Glomerular endothelial cell (primary cell): Measurements from ENCODE around the gene PLBD1. TPM values are rescaled to one million over a fixed set of nuclear protein-coding genes. Genes with fewer than 3 reads are reported as not detected.

ENCODE experiments used
- DNase-seq: peaks from one replicate; pipeline ENCODE4 v3.0.0-alpha.2; 2011; ENCODE audit warnings: low read depth, low spot score; ENCODE audit errors: extremely low read depth
- total RNA-seq: library from RNA; depleted of rRNA; stranded (reverse); fragments of >200 nt; gene quantifications from 2 replicates; pipeline ENCODE4 v1.2.3, GENCODE V29; 2015

Gene PLBD1, protein sequence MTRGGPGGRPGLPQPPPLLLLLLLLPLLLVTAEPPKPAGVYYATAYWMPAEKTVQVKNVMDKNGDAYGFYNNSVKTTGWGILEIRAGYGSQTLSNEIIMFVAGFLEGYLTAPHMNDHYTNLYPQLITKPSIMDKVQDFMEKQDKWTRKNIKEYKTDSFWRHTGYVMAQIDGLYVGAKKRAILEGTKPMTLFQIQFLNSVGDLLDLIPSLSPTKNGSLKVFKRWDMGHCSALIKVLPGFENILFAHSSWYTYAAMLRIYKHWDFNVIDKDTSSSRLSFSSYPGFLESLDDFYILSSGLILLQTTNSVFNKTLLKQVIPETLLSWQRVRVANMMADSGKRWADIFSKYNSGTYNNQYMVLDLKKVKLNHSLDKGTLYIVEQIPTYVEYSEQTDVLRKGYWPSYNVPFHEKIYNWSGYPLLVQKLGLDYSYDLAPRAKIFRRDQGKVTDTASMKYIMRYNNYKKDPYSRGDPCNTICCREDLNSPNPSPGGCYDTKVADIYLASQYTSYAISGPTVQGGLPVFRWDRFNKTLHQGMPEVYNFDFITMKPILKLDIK
- 0.23 and 0.29 TPM in 2 replicates for total RNA-seq

DNA sequence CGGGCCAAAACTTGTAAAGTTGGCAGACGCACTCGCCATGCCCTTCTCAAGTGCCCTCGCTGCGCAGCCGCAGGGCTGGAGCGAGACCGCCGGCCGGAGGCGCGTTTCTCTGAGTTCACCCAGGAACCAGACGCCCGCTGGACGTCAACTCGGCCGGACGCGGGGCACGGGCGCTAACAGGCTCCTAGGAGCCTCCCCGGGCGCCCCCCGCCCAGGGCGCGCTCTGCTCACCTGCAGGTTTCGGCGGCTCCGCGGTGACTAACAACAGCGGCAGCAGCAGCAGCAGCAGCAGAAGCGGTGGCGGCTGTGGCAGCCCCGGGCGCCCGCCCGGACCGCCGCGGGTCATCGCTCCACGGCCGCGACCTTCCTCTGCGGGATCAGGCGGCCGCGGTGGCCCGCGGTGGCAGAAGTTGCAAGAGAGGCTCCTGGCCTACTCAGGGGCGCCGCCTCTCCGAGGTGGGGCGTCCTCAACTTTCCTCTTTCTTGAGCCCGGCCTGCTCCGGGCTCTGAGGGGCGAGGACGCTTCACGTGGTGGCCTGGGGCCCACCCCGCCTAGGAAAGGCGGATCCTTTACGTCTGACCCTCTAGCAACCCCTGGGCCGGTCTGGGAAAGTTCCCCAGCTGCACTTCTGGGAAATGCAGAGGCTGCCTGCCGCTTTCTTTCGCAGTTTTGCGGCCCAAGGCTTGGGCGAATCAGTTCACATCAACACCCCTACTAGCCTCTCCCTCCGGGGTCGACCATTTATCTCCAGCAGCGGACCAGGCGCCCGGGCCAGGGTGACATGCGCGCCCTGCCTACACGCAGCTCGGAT is at the start of gene PLBD1:
Gene PLBD1 (minus strand): TSS at position 533 of the 812 bp plus-strand sequence. CDS start 187 bp downstream, at position 346.
- no peak for DNase-seq

DNA sequence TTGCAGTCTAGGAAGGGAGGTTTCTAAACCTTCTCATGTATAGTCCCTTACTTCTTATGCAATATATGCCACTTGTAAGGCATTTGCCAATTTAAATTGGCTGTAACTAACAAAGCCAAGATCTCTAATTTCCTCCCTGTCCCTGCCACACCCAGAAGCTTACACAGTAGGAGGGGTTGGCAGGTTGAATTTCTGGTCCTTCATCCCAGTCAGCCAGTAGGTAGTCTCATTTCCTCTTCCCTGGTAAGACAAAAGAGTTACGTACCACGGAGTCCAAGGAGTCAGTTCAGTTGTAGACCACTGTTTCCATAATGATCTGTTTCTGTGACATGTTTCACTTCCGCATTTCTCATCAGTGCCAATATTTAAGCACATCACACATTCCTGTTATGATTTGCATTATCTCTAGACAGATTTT is 47.0 kb upstream of the PLBD1 start:
- no peak for DNase-seq

DNA sequence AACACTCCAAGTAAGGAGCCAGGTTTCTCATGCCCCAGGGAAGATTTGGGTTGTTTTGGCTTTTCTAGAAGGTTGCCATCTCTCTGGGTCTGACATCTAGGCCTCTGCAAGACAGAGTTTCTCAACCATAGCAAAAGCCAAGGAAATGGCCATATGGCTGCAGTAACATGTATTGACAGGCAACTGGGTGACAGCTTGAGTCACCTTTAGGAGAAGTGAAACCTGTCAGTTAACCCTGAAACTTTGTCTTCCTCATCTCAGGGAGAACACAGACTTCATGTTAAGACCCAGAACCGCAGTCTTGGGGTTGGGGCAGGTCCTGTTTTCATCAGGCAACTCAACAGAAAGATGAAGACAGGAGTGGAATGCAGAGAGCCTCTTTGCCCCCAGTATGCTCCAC is 46.0 kb upstream of the PLBD1 start:
- no peak for DNase-seq

DNA sequence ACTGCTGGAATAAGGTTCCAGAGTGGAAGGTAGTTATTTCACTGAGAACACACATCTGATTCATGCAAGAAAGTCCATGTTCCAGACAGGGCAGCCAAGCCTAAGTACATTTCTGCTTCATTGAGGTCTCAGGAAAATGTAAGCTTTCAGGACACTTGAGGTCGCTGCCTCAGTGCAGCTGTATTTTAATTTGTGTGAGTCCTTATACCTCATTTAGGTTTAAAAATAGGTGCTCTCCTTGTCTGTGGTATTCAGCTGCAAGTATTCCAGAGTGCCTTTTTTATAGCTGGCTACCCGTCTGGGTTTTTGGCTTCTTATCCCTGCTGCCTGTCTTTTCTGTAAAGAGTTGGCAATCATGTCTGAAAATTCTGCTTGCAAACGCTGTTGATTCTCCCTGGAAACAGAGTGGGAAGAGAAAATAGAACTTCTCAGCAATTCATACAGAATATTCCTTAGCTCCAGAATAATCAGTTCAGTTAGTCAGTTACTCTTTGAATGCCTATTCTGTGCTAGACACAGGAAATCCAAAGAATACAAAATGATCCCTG is 45.3 kb upstream of the PLBD1 start:
- DNase-seq = no peak

DNA sequence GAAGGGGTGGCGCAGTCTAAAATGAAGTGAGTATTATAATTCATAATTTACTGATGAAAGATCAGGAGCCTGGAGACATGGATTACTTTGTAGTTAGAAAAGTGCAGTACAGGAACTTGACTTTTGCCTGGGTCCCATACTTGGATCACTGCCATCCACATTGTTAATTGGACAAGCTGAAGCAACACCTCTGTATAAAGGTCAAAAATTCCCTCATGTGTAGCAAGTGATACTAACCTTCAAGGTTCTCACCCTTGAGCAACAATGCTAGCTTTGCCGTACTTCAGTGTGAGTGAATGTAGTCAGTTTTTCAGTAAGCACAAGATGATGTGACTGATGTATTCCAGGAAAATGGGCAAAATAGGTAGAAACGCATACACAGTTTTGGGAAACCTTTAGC is 44.6 kb upstream of the PLBD1 start:
- no peak for DNase-seq

DNA sequence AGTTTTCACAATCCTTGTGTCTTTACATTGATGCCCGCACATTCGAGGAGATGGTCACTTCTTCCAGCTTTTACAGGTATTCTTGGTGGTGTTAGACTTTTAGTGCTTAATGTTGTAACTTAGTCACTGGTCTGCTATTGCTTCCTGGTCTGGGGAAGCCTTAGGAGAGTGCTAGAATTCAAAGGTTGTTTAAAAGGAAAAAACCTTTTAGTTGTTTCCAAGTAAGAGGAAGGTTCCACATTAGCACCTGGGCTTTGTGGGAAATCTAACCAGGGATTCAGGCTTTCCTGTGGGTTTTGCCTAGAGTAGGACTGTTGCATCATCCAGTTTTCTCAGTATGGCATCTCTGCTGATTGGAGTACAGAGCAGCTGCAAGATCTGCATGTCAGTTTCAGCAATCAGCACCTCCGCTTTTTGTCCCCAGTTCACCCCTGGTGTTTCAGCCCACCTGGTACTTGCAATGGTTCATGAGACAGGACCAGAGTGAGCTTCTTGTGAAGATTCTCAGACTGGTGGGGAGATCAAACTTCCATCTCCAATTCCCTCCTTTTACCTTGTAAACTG is 44.0 kb upstream of the PLBD1 start:
- no peak for DNase-seq

DNA sequence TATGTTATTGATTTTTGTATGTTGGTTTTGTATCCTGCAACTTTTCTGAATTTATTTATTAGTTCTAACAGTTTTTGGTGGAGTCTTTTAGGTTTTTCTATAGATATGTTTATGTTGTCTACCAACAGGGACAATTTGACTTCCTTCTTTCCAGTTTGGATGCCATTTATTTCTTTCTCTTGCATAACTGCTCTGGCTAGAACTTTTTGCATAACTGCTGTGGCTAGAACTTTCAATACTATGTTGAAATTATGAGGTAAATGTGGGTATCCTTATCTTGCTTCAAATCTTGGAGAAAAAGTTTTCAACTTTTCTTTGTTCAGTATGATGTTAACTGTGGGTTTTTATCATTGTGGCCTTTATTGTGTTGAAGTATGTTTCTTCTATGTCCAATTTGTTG is 39.9 kb upstream of the PLBD1 start:
- no peak for DNase-seq

DNA sequence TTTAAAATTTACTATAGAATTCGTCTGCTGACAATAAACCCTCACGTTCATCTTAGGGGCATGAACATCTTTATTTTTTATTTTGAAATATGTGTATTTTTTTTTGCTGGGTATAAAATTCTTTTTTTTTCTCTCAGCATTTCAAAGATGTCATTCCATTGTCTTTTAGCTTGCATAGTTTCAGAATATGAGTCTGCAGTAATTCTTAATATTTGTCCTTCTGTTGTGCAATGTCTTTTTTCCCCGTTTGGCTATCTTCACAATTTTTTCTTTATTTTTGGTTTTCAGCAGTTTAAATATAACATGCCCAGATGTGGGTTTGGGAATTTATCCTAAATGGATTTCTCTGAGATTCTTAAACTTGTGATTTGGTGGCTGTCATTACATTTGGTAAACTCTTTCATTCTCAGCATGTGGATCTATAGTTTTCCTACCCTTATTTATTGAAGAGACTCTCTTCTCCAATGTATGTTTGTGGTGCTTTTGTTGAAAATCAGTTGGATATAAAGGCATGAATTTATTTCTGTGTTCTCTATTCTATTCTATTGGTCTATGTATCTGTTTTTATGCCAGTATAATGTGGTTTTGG is 37.8 kb upstream of the PLBD1 start:
- no peak for DNase-seq

DNA sequence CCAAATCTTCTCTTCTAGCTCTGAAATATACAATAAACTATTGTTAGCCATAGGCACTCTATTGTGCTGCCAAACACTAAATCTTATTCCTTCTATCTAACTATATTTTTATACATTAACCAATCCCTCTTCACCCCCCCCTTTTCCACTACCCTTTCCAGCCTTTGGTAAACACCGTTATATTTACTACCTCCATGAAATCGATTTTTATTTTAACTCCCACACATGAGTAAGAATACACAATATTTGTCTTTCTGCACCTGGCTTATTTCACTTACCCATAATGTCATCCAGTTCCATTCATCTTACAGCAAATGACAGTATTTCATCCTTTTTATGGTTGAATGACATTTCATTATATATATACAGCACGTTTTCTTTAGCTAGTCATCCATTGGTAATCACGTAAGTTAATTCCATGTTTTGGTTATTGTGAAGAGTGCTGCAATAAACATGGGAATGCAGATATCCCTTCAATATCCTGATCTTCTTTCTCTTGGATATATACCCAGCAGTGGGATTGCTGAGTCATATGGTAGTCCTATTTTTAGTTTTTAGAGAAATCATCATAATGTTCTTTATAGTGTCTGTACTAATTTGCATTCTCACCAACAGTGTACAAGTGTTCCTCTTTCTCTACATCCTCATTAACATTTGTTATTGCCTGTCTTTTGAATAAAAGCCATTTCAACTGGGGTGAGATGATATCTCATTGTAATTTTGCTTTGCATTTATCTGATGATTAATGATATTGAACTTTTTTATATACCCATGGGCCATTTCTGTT is 34.2 kb upstream of the PLBD1 start:
- DNase-seq = no peak

DNA sequence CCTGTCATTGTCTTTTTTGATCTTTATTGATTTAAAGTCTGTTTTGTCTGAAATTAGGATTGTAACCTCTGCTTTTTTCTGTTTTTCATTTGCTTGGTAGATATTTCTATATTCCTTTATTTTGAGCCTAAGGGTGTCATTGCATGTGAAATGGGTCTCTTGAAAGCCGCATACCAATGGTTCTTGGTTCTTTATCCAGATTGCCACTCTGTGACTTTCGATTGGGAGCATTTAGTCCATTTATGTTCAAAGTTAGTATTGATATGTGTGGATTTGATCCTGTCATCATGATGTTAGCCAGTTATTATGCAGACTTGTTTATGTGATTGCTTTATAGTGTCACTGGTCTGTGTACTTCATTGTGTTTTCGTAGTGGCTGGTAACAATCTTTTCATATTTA is 29.8 kb upstream of the PLBD1 start:
- no peak for DNase-seq

DNA sequence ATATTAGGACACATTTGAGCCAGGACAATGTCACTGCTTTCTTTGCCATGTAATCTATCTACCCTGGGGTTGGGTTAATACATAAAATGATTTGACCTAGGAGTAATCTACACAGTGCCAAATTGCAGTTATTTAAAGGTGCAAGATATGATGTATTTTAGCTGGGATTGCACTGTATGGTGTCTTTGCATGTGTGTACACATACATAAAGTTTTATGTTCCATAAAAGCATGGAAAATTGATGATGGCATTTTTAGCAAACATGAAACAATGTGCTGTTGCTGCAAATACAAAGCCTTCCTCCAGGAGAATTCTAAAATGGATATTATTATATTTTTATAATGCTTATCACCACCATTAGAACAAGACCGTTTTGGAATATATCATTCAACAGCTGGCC is 24.0 kb upstream of the PLBD1 start:
- no peak for DNase-seq

DNA sequence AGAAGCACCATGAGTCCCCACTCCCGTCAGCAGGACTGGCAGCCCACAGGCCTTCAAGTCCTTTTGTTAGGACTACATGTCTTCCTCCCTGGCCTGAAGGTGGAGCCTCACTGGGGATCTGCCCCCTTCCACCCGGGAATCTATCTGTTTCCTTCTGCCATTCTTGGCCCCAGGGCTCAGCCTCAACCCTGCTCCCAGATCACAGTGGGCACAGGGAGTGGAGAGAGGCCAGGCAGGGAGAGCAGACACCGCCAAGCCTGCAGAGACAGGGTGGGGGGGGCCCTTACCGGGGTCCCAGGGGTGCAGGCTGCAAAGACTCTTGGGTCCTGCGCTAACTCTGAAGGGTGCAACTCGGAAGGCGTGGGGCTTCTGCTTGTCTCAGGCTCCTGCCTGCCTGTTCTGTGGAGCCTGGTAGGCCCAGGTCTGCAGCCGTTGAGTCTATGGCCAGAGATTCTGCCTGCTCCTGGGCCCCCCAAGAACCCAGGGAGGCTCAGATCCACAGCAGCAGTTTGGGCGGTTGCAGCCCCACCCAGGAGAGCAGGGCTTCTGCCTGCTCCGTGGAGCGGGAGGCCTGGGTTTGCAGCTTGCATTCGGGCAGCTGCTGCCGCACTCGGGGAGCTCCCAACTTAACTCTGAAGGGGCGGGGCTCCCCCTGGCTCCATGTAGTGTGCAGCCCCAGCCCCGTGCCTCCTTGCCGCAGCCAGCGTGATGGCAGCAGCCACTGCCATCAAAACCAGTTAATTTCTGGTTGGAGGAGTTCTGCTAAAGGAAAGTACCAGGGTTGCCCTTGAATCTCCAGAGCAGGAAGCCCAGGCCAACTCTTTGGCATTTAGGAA is 21.7 kb upstream of the PLBD1 start:
- DNase-seq = no peak

DNA sequence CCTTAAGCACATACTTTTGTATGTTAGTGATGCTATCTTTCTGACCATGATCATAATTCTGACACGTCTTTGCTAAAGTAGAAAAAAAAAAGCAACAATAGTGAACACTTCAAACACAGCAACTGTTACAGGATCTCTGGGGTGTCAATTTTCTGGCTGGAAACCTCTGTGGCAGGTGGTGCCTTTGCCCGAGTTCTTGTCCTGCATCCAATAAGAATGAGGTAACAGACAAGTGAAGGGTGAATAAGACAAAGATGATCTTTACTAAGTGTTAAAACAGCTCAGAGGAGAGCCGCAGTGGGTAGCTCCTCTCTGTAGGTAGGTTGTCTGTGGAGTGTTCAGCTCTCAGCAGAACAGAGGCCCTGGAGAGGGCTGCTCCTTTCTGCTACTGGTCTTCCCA is 20.9 kb upstream of the PLBD1 start:
- DNase-seq = no peak

DNA sequence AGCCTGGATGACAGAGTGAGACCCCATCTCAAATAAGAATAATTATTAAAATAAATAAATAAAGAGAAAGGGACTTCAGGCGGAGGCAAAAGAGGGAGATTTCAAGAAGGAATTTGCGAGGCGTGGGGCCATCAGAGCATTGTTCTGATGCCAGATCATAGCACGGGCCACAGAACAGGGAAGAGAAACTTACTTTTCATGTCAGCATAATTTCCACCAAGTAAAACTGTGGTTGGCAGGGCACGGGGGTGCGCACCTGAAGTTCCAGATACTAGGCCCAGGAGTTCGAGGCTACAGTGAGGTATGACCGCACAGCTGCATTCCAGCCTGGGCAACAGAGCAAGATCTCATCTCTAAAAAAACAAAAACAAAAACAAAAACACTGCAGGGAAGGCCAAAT is 11.0 kb upstream of the PLBD1 start:
- no peak for DNase-seq

DNA sequence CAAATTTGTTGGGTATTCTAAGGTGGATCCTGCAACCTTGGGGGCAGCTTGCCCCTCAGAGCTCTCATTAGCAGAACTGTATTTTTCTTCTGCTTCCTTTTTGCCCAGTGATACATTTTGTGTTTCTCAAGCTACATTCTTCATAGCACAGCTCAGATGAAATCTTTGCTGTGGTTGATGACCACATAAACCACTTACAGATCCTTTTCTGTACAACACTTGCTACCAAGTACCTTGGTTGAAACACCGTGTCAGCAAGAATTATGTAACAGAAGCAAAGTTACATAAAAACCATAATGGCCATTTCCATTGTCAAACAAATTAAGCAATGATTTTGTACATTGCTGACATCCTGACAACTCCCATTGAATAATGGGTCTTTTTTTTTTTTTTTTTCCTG is 9.7 kb upstream of the PLBD1 start:
- no peak for DNase-seq

DNA sequence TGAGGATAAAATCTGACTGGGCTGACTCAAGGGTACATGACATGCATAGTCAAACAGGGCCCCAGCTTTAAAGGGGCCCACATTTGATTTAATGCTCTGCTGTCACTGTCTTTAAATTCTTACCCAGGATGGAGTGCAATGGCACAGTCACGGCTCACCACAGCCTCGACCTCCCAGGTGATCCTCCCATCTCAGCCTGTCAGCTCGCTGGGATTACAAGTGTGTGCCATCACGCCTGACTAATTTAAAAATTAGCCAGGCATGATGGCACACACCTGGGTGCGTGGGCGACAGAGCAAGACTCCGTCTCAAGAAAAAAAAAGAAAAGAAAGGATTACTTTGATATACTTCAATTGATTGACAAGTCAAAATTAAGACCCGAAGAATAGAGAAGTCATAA is 9.2 kb upstream of the PLBD1 start:
- no peak for DNase-seq

DNA sequence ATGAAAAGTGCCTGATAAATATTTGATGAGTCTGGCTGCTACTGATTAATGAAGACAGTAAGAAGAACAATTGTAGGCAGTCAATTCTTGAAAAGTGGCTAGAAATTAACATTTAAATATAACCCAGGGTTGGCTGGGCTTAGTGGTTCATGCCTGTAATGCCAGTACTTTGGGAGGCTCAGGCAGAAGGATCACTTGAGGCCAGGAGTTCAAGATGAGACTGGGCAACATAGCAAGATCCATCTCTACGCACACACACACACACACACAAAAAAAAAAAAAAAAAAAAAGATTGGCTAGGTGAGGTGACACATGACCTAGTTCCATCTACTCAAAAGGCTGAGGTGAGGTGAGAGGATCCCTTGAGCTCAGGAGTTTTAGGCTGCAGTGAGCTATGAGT is 7.9 kb upstream of the PLBD1 start:
- no peak for DNase-seq

DNA sequence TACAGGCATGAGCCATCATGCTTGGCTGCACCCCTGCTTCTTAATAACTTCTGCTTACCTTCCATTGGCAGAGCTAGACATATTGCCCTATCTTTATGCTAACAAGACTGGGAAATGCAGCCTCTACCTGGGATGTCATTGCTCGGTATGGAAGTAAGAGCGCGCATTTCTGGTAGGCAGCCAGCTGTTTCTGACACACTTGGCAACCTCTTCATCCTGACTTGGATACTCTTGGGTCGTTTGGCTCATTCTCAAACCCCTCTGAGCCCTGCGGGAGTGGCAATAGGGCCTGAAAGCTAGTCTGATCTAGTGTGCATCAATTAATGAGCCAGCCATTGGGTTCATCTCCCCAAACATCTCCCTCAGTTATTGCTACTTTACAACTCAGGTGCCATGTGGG is 5.4 kb upstream of the PLBD1 start:
- DNase-seq = no peak

DNA sequence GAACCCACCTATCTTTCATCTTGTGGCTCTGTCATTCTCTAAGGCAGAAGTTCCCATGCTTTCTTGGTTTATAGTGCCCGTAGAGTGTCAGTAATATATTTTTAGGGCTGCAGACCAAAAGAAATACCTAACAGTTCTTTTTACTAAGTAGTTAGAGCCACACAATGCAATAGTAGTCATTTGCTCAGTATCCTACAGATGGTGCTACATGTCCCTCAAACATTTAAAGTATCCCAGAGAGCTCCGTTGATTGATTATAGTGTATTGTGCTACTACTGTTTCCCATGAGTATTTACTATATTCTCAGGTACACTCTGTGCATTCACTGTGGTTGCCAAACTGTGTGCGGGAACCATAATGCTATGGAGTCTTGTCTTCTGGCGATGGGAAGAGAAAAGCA is 4.7 kb upstream of the PLBD1 start:
- no peak for DNase-seq
